Bone marrow (tissue), 2 donors: ENCODE results near the gene COMMD6.
"Not testable (repeated sequence)": the region's sequence is repeated elsewhere in the genome, so short reads cannot be mapped to it uniquely, and the experiment has no call there.

Experiments used
- DNase-seq, 2 donors: peaks; one replicate each; lab custom pipeline; 2025; lab: John Stamatoyannopoulos, UW

Gene COMMD6

GRCh38 chr13:75537401-75538365, at the start of gene COMMD6:
Gene COMMD6, minus strand, starts transcription at chr13:75537841. Its CDS starts 36 bp downstream, at chr13:75537805.
- DNase-seq, result peak; percentile 43 to 75

- no peak for DNase-seq
Measured at GRCh38 chr13:75585153-75585552, 47.5 kb upstream of the COMMD6 start.

- no peak for DNase-seq
Measured at GRCh38 chr13:75583091-75583490, 45.5 kb upstream of the COMMD6 start.

GRCh38 chr13:75581874-75582640, 44.4 kb upstream of the COMMD6 start:
- no peak for DNase-seq

- DNase-seq, result no peak
Measured at GRCh38 chr13:75579529-75579928, 41.9 kb upstream of the COMMD6 start.

GRCh38 chr13:75569576-75569975, 31.9 kb upstream of the COMMD6 start:
- no peak for DNase-seq

- no peak for DNase-seq
Measured at GRCh38 chr13:75566658-75567057, 29.0 kb upstream of the COMMD6 start.

- no peak for DNase-seq
Measured at GRCh38 chr13:75558145-75558840, 20.7 kb upstream of the COMMD6 start.

- no peak for DNase-seq
Measured at GRCh38 chr13:75556961-75557360, 19.3 kb upstream of the COMMD6 start.

GRCh38 chr13:75555836-75556235, 18.2 kb upstream of the COMMD6 start:
- no peak for DNase-seq

- DNase-seq, result no peak
Measured at GRCh38 chr13:75554981-75555380, 17.3 kb upstream of the COMMD6 start.

- DNase-seq, result no peak
Measured at GRCh38 chr13:75554464-75554863, 16.8 kb upstream of the COMMD6 start.

GRCh38 chr13:75550159-75550567, 12.5 kb upstream of the COMMD6 start:
- no peak for DNase-seq

- peak; percentile 90 to 96 for DNase-seq
Measured at GRCh38 chr13:75549262-75550158, 11.9 kb upstream of the COMMD6 start, which contains the start of gene UCHL3. Gene UCHL3, plus strand, starts transcription at chr13:75549791. Its CDS starts 30 bp downstream, at chr13:75549821.

- DNase-seq, result no peak
Measured at GRCh38 chr13:75547917-75548316, 10.3 kb upstream of the COMMD6 start.

- not testable (repeated sequence) for DNase-seq
Measured at GRCh38 chr13:75545386-75545785, 7.7 kb upstream of the COMMD6 start.

- DNase-seq, result no peak
Measured at GRCh38 chr13:75544681-75545330, 7.2 kb upstream of the COMMD6 start.

GRCh38 chr13:75541961-75542360, 4.3 kb upstream of the COMMD6 start:
- DNase-seq, result no peak

GRCh38 chr13:75541287-75541686, 3.6 kb upstream of the COMMD6 start:
- peak in 1 of 2 donors; percentile 91 for DNase-seq

GRCh38 chr13:75533861-75534260, 3.8 kb downstream of the COMMD6 start:
- no peak for DNase-seq
